HG03342 (cell line): Measurements from ENCODE around the gene SND1.
A peak's percentile ranks its signal among the peaks of the same experiment; 100 is the strongest.
"Not testable (repeated sequence)": the region's sequence is repeated elsewhere in the genome, so short reads cannot be mapped to it uniquely, and the experiment has no call there.

ENCODE experiments used
- ATAC-seq: cut with Tn5 transposase; IDR thresholded peaks from one replicate; pipeline ENCODE4 v1.9.1; 2021; ENCODE audit warnings: mild to moderate bottlenecking, moderate library complexity; ENCODE audit not compliant: unreplicated experiment

SND1 gene

DNA sequence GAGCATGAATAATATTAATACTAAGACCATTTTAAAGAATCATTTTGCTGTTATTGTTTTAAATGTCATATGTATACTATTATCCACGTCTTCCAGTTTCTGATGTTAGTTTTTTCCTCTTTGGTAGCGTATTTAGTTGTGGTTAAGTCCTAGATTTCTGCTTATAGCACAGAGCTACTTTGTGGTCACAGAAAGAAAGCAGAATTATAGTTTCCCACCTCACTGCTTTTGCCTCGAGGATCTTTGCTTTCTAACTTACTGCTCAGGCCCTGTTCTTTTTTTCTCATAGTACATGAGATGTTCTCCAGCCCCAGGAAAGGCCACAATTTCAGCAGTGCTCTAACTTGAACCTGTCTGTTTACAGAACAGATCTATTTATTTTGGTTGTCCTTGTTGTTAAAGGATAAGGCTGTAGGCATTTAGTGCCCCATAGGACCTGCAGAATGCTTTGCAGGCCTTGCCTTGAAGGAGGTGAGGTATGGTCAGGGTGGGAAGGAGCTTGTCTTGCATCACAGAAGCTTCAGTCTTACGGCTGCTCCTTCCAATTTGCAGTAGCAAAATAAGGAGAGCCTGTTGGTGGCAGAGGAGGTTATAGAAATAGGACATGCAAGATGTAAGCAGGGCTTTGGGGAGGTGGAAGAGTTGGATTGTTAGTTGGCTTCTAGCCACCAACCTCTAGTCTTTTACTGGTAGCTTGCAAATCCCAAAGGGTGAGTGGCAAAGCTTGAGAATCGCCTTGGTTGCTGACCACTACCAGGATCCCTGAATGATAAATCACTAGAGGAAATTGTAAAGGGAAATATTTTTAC, 250.1 kb downstream of the SND1 start:
- ATAC-seq = no peak

DNA sequence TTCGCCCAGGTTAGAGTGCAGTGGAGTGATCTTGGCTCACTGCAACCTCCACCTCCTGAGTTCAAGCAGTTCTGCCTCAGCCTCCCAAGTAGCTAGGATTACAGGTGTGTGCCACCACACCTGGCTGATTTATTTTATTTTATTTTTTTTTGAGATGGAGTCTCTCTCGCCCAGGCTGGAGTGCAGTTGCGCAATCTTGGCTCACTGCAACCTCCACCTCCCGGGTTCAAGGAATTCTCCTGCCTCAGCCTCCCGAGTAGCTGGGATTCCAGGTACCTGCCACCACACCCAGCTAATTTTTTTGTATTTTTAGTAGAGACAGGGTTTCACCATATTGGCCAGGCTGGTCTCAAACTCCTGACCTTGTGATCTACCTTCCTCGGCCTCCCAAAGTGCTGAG, 250.8 kb downstream of the SND1 start:
- not testable (repeated sequence) for ATAC-seq

DNA sequence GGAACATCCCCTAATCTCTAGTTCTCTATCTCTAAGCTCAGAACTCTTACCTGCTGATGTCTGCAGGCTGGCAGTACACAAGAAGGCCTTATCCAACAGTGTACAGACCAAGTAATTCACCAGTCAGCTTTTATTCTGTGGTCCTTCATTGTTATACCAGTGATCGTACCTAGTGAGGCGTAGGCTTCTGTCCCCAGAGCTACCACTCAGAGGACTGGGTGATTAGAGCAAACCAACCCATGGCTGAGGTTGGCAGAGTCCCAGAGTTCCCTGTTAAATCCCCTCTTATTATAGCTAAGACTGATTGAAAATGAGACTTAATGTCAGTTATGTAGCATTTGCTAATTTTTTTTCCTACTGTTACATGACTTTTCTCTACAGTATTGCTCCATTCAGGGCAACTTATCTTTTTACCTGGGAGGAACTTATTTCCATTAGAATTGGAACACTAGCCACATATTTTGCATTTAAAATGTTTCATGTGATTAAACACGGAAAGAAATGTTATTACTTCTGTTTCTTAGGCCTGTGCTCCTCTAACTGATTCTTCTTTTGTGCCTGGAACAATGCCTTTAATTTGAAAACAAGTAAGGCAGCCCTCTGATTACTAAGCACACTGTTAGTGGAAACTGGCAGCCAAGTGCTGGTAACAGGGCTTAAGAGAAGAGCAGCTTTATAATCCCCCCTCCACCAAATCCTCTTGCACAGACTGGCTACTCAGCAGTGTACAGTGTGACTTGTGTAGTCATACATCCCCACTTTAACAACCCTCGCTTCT, 252.1 kb downstream of the SND1 start:
- ATAC-seq = no peak

DNA sequence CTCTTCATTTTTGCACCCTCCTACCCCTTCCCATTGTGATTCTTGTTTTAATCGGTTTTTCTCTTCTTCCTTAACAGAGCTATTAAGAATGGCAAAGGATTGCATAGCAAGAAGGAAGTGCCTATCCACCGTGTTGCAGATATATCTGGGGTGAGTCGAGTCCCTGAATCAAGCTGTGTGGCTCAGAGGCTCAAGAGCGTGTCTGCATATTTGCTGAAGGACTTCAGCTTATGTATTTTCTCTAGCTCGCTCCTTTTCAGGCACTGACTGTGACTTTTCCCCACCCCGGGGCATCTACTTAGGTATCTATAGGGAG, 252.6 kb downstream of the SND1 start:
- ATAC-seq = no peak

DNA sequence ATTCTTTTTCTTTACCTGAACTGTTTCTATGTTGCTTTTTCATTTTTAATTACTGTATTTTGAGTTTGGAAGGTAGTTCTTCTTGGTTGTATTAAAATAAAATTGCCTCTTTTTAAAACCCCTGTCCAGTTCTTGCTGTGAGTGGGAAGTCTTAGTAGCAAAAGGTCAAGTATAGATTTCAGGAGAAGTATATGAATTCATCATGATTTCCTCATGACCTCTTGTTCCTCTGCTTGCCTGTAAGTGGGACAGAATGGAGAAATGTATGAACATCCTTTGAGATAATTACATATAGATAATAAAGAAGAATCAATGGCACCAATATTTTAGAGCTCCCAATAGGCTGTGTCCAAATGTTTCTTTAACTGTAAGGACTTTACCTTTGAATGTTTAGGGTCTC, 253.0 kb downstream of the SND1 start:
- no peak for ATAC-seq

DNA sequence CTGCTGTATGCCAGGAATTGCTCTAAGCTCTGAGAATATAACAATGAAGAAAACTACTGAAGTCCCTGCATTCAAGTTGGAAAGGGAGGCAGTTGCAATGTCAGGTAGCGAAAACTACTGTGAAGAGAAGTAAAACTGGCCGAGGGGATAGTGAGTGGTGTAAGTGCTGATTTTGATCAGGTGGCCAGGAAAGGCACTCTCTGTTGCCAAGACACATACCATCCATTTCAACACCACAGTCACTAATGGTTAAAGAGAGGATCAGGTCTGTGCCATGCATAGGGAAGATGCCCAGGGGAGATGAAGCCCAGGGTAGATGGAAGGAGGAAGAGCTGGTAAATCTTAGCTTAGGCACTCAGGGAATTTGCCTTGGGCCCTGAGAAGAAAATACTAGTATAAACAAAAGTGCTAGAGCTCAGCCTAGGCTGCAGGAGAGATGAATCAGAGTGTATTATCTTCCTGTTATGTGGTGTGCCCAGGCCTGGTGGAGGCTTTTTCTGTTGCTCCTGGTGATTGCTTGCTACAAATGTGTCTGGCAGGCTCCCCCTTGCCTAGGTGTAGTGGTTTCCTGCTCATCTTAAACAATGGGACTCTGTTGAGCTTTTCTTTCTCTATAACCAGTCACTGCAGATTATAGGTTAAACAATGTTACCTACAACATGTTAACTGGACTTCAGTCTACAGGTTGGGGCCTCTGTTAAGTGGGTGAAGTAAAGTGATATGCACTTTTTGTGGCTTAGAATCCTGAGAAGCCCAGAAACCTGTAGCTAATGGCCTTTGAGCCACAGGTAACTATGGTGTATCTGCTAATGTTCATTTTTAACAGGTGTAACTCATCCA, 253.7 kb downstream of the SND1 start:
- ATAC-seq = no peak

DNA sequence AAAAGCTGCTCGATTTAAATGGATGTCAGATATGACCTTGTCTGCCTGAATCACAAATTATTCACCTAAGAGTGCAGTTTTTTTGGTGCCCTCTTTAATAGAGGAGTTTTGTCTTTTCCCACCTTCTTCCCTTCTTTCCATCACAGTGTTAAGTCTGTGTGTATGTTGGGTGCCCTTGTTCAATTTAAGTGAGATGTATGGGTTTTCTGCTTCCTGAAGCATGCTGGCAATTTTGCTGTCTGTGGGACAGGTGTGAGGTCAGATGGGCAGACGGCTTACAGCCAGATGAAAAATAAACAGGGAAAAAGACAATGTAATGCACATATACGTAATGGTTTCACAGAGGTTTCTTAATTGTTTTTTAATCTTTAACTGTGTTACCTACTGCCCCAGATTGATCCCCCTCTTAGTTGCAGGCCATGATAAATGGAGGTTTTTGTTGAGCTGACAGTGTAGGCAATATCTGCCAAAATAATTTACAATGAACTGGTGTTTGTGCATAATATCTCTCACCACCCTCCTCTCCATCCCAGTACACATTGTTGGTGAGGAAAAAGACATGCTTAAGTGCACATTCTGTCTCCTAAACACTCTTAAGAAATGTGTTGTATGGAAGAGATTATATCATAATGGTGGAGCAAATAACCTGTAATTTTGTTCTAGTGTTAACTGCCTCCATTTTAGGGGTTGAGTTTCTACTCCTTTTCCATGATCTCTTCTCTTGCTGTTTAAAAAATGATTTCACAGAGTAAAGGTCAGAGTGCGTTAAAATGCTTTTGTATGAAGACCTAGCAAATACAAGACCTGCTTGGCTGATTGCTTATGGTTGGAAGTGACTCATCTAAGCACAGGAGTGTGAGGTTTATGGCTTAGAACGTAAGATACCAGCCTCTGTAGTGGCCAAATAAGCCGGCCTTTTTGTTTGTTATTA, 255.4 kb downstream of the SND1 start:
- no peak for ATAC-seq

DNA sequence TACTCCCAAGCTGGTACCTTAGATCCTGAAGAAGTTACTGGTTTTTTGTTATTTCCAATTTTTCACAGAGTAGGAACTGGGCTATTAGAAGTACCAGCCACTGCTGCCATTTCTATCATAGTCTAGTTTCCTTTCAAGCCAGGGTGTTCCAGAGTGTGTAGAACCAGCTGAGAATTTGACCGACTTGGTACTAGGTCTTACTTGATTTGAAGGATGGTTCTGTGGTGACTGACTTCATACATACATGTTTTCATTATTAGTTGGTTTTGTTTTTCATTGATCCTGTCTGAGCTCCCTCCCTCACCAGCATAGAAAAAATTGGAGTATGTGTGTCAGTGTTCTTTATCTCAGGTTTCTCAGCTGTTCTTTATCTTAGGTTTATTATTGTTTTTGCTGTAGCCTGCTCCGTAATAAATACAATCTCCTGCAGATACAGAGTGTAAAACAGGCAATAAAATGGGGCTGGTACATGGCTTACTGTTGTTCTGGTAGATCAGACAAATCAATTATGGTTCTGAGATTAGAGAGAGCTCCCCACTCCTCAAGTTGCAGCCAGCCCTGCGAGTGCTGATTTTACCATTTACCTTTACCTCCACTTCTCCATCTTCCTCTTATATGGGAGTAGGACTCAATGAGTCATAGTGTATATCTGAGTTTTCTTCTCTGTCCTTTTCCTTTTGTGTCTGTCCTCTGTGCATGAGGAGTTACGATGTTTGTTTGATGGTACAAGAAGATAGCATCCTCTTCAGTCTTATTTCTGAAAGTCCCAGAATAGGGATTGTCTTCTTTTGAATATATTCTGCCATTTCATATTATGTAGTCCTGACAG, 256.6 kb downstream of the SND1 start:
- no peak for ATAC-seq

DNA sequence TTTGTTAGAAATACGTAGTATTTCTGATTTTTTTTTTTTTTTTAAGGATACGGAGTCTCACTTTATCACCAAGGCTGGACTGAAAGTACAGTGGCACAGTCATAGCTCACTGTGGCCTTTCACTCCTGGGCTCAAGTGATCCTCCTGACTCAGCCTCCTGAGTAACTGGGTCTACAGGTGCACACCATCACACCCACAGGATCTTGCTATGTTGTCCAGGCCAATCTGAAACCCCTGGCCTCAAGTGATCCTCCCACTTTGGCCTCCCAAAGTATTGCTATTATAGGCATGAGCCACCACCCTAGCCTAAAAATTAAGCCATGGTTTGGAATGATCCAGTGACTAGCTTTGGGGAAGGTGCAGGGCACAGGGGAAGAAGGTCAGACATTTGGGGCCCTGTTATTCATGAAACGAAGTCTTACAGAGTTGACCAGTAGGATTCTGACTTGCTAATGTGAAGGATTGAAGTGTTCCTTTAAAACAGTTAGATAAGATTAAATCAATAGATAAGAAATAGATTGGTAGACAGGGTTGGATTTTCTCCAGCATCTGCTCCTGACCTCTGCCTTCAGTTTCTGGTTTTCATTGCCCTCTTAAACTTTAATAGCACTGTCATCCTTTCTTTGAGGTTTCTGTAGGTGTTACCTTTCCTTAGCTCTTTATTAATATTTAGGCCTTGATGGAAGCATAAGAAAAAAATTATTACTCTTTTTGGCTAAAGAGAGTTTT, 257.6 kb downstream of the SND1 start:
- no peak for ATAC-seq

DNA sequence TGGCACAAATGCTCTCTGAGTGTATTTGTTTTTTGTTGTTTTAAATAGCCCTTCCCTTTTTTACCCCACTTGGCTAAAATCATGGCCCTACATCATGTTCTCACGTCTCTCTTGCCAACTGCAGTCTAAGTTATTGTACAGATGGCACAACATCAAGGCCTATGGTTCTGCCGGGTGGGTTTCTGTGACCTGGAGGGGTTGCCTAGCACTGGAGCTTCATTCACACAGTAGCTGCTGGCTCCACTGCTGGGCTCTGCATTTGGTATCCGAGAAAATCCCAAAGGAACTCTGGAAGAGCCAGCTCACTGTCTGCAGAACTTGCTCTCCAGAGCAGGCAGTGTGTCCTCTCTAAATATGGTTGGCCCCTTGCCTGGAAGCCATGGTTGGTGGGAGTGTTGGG, 258.7 kb downstream of the SND1 start:
- ATAC-seq = no peak

DNA sequence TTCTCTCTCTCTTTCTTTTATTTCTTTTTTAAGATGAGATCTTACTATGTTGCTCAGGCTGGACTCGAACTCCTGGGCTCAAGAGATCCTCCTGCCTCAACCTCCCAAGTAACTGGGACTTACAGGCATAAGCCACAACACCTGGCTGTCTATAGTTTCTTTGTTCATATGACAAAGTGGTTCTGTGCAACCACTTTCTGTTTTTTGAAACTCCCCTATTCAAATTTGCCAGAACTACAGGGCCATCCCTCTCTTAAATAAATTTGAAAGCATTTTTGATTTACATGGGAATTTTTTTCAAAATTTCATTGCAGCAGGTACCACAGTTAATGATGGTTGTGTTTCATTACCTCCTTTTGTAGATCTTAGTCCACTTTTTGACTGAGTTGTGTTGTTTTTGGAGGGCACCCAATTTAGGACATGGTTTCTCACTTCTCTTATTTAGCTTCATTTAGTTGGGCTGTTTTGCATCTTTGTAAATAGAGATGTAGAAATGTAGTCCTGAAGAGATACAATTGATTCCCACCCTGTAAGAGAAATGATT, 260.0 kb downstream of the SND1 start:
- ATAC-seq = peak; percentile 85

DNA sequence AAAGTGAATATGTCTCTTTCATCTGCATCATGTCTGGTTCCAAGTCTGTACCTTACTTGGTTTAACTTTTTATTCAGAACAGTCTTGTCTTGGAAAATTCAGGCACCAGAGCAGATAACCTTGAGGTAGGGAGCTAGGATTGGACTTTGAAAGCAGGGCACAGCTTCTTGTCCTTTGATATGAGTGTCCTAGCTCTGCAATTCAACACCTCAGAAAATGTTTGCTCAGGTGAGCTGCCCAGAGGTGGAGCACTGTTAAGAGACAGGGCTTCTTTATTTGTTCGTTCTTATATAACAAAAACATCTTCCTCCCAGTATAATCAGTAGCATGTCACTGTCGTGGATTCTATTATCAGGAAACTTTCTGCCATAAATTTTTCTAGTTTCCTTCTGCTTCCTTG, 260.9 kb downstream of the SND1 start:
- no peak for ATAC-seq

DNA sequence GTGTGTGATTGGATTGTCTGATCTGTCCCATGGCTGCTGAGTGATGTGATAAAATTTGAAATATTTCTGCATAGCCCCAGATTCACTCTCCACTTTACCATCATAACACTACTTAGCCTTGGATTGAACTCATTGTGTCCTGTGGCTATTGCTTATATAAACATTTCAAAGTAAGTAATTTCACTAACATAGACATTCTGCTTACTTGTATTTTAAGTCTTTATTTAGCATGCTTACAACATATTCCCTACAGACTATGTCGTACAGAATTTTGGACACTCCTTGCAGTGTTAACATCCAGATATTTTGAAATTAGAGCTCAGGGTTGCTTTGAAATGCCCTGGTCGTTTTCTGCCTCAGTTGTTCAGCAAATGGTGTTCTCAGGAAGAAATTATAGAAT, 261.7 kb downstream of the SND1 start:
- ATAC-seq = no peak

DNA sequence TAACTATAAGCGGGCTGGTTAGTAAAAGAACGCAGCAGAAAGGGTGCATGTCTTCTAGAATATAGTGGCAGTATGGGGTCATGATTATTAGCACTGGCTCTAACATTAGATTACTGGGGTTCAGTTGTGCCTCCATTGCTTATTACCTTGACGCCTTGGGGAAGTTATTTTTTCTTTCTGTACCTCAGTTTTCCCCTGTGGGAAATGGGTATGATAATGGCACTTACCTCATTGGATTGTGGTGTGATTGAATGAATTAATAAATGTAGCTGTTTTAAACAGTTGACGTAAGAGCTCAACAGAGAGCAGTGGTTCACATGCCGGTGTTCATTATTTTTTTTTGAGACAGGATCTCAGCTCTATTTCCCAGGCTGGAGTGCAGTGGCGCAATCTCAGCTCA, 262.7 kb downstream of the SND1 start:
- no peak for ATAC-seq

DNA sequence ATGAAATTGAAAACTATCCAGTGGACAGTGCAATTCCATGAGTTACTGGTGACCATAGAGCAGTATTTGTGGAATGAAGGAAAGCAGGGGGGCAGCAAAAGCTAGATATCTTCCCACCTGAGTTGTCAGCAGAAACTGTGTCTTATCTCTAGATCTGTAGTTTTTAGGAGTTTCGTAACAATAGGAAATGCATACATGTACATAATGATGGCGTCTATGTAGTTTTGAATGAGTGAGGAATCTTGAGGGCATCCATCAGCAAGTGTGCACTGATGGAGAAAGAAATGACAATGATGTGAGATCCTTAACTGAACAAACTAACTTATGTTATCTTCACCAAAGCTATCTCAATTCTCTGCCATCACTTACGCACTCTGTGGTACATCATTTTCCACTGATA, 264.7 kb downstream of the SND1 start:
- ATAC-seq = no peak

DNA sequence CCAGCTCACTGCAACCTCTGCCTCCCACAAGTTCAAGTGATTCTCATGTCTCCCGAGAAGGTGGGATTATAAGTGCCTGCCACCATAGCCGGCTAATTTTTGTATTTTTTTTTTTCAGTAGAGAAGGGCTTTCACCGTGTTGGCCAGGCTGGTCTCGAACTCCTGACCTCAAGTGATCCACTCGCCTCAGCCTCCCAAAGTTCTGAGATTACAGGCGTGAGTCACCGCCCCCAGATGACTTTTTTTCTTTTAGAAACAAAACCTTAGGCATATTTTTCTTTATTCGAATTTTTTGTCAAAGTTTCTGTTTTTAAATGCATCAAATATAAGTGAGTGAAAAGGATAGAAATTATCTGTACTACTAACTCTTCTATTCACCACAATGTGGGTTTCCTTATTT, 266.1 kb downstream of the SND1 start:
- ATAC-seq = no peak

DNA sequence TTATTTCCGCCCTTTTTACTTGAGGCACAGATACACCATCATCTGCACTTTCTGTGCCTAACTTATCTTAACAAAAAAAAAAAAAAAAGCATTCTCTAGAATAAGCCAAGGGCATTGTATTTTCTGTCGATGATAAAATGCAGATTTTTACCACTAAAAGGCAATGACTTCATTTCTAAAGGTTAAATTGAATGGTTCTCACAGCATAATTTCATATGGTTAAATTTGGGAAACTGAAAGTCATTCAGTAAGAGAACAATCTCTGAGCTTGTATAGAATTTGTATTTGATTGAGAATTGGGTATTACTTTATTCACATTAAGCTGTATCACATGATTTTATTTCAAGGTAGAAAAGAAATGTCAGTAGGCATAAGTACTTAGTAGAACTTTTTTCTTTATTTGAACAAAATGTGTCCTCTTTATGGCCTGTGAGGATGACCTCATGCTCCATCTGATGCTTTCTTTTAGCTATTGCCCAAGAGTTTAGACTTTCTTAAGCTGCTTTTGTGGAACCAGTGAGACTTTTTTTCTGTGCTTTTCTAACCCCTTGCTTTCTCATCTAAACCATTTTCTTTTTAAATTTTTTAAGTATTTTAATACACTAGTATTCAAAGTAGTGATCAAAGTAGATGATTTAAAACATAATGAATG, 268.9 kb downstream of the SND1 start:
- no peak for ATAC-seq

DNA sequence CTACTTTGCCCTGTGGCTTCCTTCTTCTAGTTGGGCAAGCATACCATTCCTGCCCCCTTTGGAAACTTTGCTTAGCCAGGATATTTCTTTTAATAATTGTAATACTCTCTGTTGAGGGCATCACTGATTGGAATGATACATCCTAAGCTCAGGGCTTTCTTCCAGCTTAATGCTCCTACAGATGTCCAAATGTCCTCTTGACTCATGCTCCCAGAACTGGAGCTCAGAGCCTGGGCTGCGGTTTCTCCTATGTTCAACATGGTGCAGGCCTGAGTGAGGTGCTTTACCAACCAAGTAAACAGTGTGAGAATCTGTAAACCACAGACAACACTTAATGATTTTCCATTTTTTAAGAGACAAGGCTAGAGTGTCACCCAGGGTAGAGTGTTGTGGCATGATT, 270.7 kb downstream of the SND1 start:
- no peak for ATAC-seq
